H9 (cell line): ENCODE measurements around the gene RNLS. TPM values are rescaled to one million over a fixed set of nuclear protein-coding genes. Genes with fewer than 3 reads are reported as not detected.

Source experiments
- DNase-seq: peaks from one replicate; pipeline ENCODE4 v3.0.0-alpha.2; 2017
- H2AFZ ChIP-seq: one replicate; pipeline ENCODE4 v1.6.1; 2013; ENCODE audit warnings: mild to moderate bottlenecking, low read length, control low read depth, moderate library complexity
- H2AK5ac ChIP-seq: 2 replicates; pipeline ENCODE4 v1.6.1; 2013; ENCODE audit warnings: low read length, control low read depth, mixed read lengths; ENCODE audit not compliant: insufficient read length
- H2BK120ac ChIP-seq: one replicate; pipeline ENCODE4 v1.6.1; 2013; ENCODE audit warnings: low read depth, mild to moderate bottlenecking, low read length, control low read depth, inconsistent platforms; ENCODE audit not compliant: poor library complexity, severe bottlenecking
- H2BK12ac ChIP-seq: 2 replicates; pipeline ENCODE4 v1.6.1; 2013; ENCODE audit warnings: low read length, control low read depth, mixed read lengths, low read depth; ENCODE audit not compliant: insufficient read length
- H2BK15ac ChIP-seq: 2 replicates; pipeline ENCODE4 v1.6.1; 2013; ENCODE audit warnings: low read depth, low read length, control low read depth
- H2BK20ac ChIP-seq: one replicate; pipeline ENCODE4 v1.6.1; 2013; ENCODE audit warnings: low read depth, mild to moderate bottlenecking, low read length, control low read depth, inconsistent platforms; ENCODE audit not compliant: poor library complexity, severe bottlenecking
- H2BK5ac ChIP-seq: 2 replicates; pipeline ENCODE4 v1.6.1; 2013; ENCODE audit warnings: low read length, control low read depth, mixed read lengths; ENCODE audit not compliant: insufficient read length
- H3K14ac ChIP-seq: 2 replicates; pipeline ENCODE4 v1.6.1; 2013; ENCODE audit warnings: low read length, control low read depth; ENCODE audit not compliant: insufficient read depth
- H3K18ac ChIP-seq: 2 replicates; pipeline ENCODE4 v1.6.1; 2013; ENCODE audit warnings: low read depth, mild to moderate bottlenecking, mixed read lengths, low read length, control low read depth; ENCODE audit not compliant: insufficient read length
- H3K23ac ChIP-seq: 2 replicates; pipeline ENCODE4 v1.6.1; 2013; ENCODE audit warnings: low read length, control low read depth, mixed read lengths, low read depth; ENCODE audit not compliant: insufficient read length
- H3K23me2 ChIP-seq: 2 replicates; pipeline ENCODE4 v1.6.1; 2013; ENCODE audit warnings: low read depth, mild to moderate bottlenecking, mixed read lengths, low read length, control low read depth; ENCODE audit not compliant: insufficient read length, poor library complexity, severe bottlenecking
- H3K27ac ChIP-seq: 2 replicates; pipeline ENCODE4 v1.5.1; 2013; ENCODE audit warnings: low read length, control low read depth, mixed read lengths, low read depth; ENCODE audit not compliant: insufficient read length
- H3K27me3 ChIP-seq: 2 replicates; pipeline ENCODE4 v1.6.1; 2013; ENCODE audit warnings: low read length, control low read depth, inconsistent platforms; ENCODE audit not compliant: insufficient read depth
- H3K4ac ChIP-seq: 2 replicates; pipeline ENCODE4 v1.6.1; 2013; ENCODE audit warnings: low read depth, mild to moderate bottlenecking, control low read depth, inconsistent platforms, low read length, moderate library complexity
- H3K4me1 ChIP-seq: 2 replicates; pipeline ENCODE4 v1.6.1; 2013; ENCODE audit warnings: low read length, control low read depth, inconsistent platforms; ENCODE audit not compliant: insufficient read depth
- H3K4me2 ChIP-seq: 2 replicates; pipeline ENCODE4 v1.6.1; 2013; ENCODE audit warnings: low read length, control low read depth, mixed read lengths; ENCODE audit not compliant: insufficient read length, insufficient read depth
- H3K56ac ChIP-seq: 2 replicates; pipeline ENCODE4 v1.6.1; 2013; ENCODE audit warnings: low read depth, mild to moderate bottlenecking, mixed read lengths, low read length, control low read depth; ENCODE audit not compliant: insufficient read length
- H3K79me1 ChIP-seq: 2 replicates; pipeline ENCODE4 v1.6.1; 2013; ENCODE audit warnings: low read depth, mild to moderate bottlenecking, moderate library complexity, low read length, control low read depth, inconsistent platforms; ENCODE audit not compliant: insufficient read depth, poor library complexity, severe bottlenecking
- H3K79me2 ChIP-seq: 2 replicates; pipeline ENCODE4 v1.6.1; 2013; ENCODE audit warnings: low read length, control low read depth, inconsistent platforms; ENCODE audit not compliant: insufficient read depth
- H3K9ac ChIP-seq: 2 replicates; pipeline ENCODE4 v1.6.1; 2013; ENCODE audit warnings: low read length, control low read depth, mixed read lengths; ENCODE audit not compliant: insufficient read length; ENCODE audit errors: extremely low read depth
- H3K9me3 ChIP-seq: one replicate; pipeline ENCODE4 v1.6.1; 2013; ENCODE audit warnings: low read depth, low read length, inconsistent platforms; ENCODE audit not compliant: control insufficient read depth
- H3T11ph ChIP-seq: one replicate; pipeline ENCODE4 v1.6.1; 2013; ENCODE audit warnings: mild to moderate bottlenecking, low read length, control low read depth, inconsistent platforms
- H4K20me1 ChIP-seq: one replicate; pipeline ENCODE4 v1.6.1; 2013; ENCODE audit not compliant: control insufficient read depth, insufficient read length, insufficient read depth
- H4K5ac ChIP-seq: 2 replicates; pipeline ENCODE4 v1.6.1; 2013; ENCODE audit warnings: low read depth, mild to moderate bottlenecking, mixed read lengths, low read length, control low read depth; ENCODE audit not compliant: insufficient read length
- H4K8ac ChIP-seq: replicated peaks from 2 replicates; pipeline ENCODE4 v1.6.1; 2013; ENCODE audit warnings: low read length, control low read depth, mixed read lengths, low read depth; ENCODE audit not compliant: insufficient read length
- H4K91ac ChIP-seq: 2 replicates; pipeline ENCODE4 v1.6.1; 2013; ENCODE audit warnings: low read depth, mild to moderate bottlenecking, moderate library complexity, mixed read lengths, low read length, control low read depth; ENCODE audit not compliant: insufficient read length
- H3K27ac Mint-ChIP-seq, 3 experiments: 2 replicates in 2 of 3; 3 replicates in 1 of 3; pipeline ENCODE4 v1.8.0; 2020 to 2021; ENCODE audit warnings: mixed read lengths in 3 of 3, mild to moderate bottlenecking in 1 of 3, moderate library complexity in 1 of 3
- H3K27me3 Mint-ChIP-seq: 2 replicates; pipeline ENCODE4 v1.8.0; 2021; ENCODE audit warnings: low read depth, mild to moderate bottlenecking, moderate library complexity, mixed read lengths
- H3K36me3 Mint-ChIP-seq, 3 experiments: 2 replicates in 2 of 3; 3 replicates in 1 of 3; pipeline ENCODE4 v1.8.0; 2020 to 2021; ENCODE audit warnings: low read depth in 3 of 3, mixed read lengths in 3 of 3; ENCODE audit not compliant: insufficient read depth in 1 of 3
- H3K4me1 Mint-ChIP-seq, 2 experiments: 2 replicates each; pipeline ENCODE4 v1.8.0; 2020; ENCODE audit warnings: mixed read lengths in 2 of 2
- H3K4me3 Mint-ChIP-seq, 2 experiments: 2 replicates in 1 of 2; 3 replicates in 1 of 2; pipeline ENCODE4 v1.8.0; 2020 to 2021; ENCODE audit warnings: mild to moderate bottlenecking in 2 of 2, mixed read lengths in 2 of 2, moderate library complexity in 1 of 2
- H3K9me3 Mint-ChIP-seq, 2 experiments: 2 replicates in 1 of 2; 3 replicates in 1 of 2; pipeline ENCODE4 v1.8.0; 2020; ENCODE audit warnings: mild to moderate bottlenecking in 2 of 2, mixed read lengths in 2 of 2, moderate library complexity in 1 of 2
- WGBS: extraction: QIAGEN DNeasy Blood & Tissue Kit; methylation state at CpG from one replicate; pipeline ENCODE4 v1.1.7; 2013; ENCODE audit warnings: missing lambda C conversion rate, low lambda C conversion rate, mixed read lengths; ENCODE audit not compliant: insufficient read length; ENCODE audit errors: extremely low coverage; 5-methylcytosine and 5-hydroxymethylcytosine counted together
- total RNA-seq: library from RNA; stranded (reverse); gene quantifications from 2 replicates; pipeline ENCODE4 v1.2.1, GENCODE V29; 2021
- TF ChIP-seq, protein P1 (sequence below): fragments of 200-600 bp; sonication (generic); conservative IDR thresholded peaks from 3 replicates; pipeline ENCODE4 v1.8.0; 2021; ENCODE audit warnings: antibody characterized with exemption, mild to moderate bottlenecking

The RNLS gene
- total RNA-seq, 1 experiment from 2014 or later: 7.5 TPM

- H3K27ac Mint-ChIP-seq: no peak overlapping the region
- Histone ChIP-seq H2BK120ac (no peak overlapping the region), H2AFZ (no peak overlapping the region), H2BK12ac (no peak overlapping the region), H2BK15ac (no peak overlapping the region), H3K18ac (no peak overlapping the region), H3K4ac (no peak overlapping the region), H3K23me2 (no peaks in the 10 kb centered on the region), H3K27me3 (no peaks in the 10 kb centered on the region), H3K27ac (no peak overlapping the region), H3K79me2 (no peaks in the 10 kb centered on the region), H2BK5ac (no peak overlapping the region), H3K56ac (no peak overlapping the region), H4K20me1 (no peaks in the 10 kb centered on the region), H3K23ac (no peak overlapping the region), H3K9me3 (no peaks in the 10 kb centered on the region), H2BK20ac (no peak overlapping the region), H3K4me1 (no peaks in the 10 kb centered on the region; the same call in 1 of the 2 replicates), H3K9ac (no peak overlapping the region), H4K91ac (no peak overlapping the region), H3K14ac (no peak overlapping the region), H3K4me2 (no peak overlapping the region), H2AK5ac (no peak overlapping the region), H4K5ac (no peak overlapping the region), H3K79me1 (no peaks in the 10 kb centered on the region), H4K8ac (no peak overlapping the region), H3T11ph (no peak overlapping the region)
- TF ChIP-seq, protein P1, sequence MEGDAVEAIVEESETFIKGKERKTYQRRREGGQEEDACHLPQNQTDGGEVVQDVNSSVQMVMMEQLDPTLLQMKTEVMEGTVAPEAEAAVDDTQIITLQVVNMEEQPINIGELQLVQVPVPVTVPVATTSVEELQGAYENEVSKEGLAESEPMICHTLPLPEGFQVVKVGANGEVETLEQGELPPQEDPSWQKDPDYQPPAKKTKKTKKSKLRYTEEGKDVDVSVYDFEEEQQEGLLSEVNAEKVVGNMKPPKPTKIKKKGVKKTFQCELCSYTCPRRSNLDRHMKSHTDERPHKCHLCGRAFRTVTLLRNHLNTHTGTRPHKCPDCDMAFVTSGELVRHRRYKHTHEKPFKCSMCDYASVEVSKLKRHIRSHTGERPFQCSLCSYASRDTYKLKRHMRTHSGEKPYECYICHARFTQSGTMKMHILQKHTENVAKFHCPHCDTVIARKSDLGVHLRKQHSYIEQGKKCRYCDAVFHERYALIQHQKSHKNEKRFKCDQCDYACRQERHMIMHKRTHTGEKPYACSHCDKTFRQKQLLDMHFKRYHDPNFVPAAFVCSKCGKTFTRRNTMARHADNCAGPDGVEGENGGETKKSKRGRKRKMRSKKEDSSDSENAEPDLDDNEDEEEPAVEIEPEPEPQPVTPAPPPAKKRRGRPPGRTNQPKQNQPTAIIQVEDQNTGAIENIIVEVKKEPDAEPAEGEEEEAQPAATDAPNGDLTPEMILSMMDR: no peak
- H3K36me3 Mint-ChIP-seq: no peaks in the 10 kb centered on the region
- no peaks in the 10 kb centered on the region for H3K9me3 Mint-ChIP-seq
- no CpG with 5 or more reads among the region's 1 CpG for whole genome bisulfite sequencing
- peaks cover 9 to 11% of the 10 kb centered on the region in 2 experiments for H3K4me1 Mint-ChIP-seq
- no peak for DNase-seq
- no peaks in the 10 kb centered on the region; the same call in 1 of the 2 replicates for H3K27me3 Mint-ChIP-seq
- H3K4me3 Mint-ChIP-seq: no peak overlapping the region
Observed at GRCh38 chr10:88330174-88330573, 252.9 kb downstream of the RNLS start.
